ENCODE data around the gene ARHGEF12. TPM values are rescaled to one million over a fixed set of nuclear protein-coding genes. Genes with fewer than 3 reads are reported as not detected.
A peak's percentile ranks its signal among the peaks of the same experiment; 100 is the strongest.

ARHGEF12 gene
- polyA plus RNA-seq (2013, experiment 1 of 2) = 12.6 TPM
- 12.6 TPM for polyA plus RNA-seq (2013, experiment 2 of 2)

GRCh38 chr11:120335908-120336640 is at the start of gene ARHGEF12:
TSS of gene ARHGEF12 (plus strand) at chr11:120336413. CDS start at chr11:120337244, 831 bp downstream.
- peak within 1 kb of the TSS; percentile 58 for H3K4me3 ChIP-seq (ENCODE audit: low read length)
- peak within 1 kb of the TSS; percentile 76 for H2BK120ac ChIP-seq (ENCODE audit: low read depth, low read length)
- H3K23ac ChIP-seq (ENCODE audit: low read length) = peak within 1 kb of the TSS; percentile 9
- peak within 1 kb of the TSS; percentile 97 for H4K8ac ChIP-seq (ENCODE audit: low read depth, low read length)
- peak within 1 kb of the TSS; percentile 96 for H3K27ac ChIP-seq (ENCODE audit: low read depth, low read length)
- H3K4ac ChIP-seq (ENCODE audit: low read depth, low read length) = peak within 1 kb of the TSS; percentile 97
- peak within 1 kb of the TSS; percentile 68 for H3K9ac ChIP-seq (ENCODE audit: low read length)
- H3K79me2 ChIP-seq (ENCODE audit: control insufficient read depth, insufficient read depth, low read length) = peaks cover 24% of the 10 kb centered on the region
- no CpG with 5 or more reads among the region's 92 CpGs for WGBS (ENCODE audit: extremely low coverage, insufficient coverage, low lambda C conversion rate)
- peaks cover 6% of the 10 kb centered on the region for H3K4me1 ChIP-seq (ENCODE audit: control insufficient read depth, low read depth, low read length)
- no peak within 1 kb of the TSS for H2BK5ac ChIP-seq (ENCODE audit: low read length)
- peak; percentile 98 for DNase-seq
- H2AK5ac ChIP-seq (ENCODE audit: low read length) = no peak within 1 kb of the TSS
- H4K5ac ChIP-seq (ENCODE audit: low read length) = no peak within 1 kb of the TSS
- no peaks in the 10 kb centered on the region for H3K36me3 ChIP-seq (ENCODE audit: control insufficient read depth, insufficient read depth, low read length)
- peak within 1 kb of the TSS; percentile 79 for H3K4me2 ChIP-seq (ENCODE audit: low read length)
- no peaks in the 10 kb centered on the region for H3K27me3 ChIP-seq (ENCODE audit: insufficient read depth, low read length, poor library complexity)
- peak within 1 kb of the TSS; percentile 99 for H3K18ac ChIP-seq (ENCODE audit: low read length)
- peak within 1 kb of the TSS; percentile 92 for H3K56ac ChIP-seq (ENCODE audit: low read length)
- H3K79me1 ChIP-seq (ENCODE audit: low read length) = peaks cover 8% of the 10 kb centered on the region
- H2BK15ac ChIP-seq (replicated peaks; ENCODE audit: low read depth) = no peak within 1 kb of the TSS

- H4K5ac ChIP-seq (ENCODE audit: low read length) = no peak overlapping the region
- no peaks in the 10 kb centered on the region for H3K27me3 ChIP-seq (ENCODE audit: insufficient read depth, low read length, poor library complexity)
- DNase-seq = no peak
- H2AK5ac ChIP-seq (ENCODE audit: low read length) = no peak overlapping the region
- H3K4me1 ChIP-seq (ENCODE audit: control insufficient read depth, low read depth, low read length) = no peaks in the 10 kb centered on the region
- H3K9ac ChIP-seq (ENCODE audit: low read length) = no peak overlapping the region
- no peak overlapping the region for H3K23ac ChIP-seq (ENCODE audit: low read length)
- H3K4me3 ChIP-seq (ENCODE audit: low read length) = no peak overlapping the region
- H2BK5ac ChIP-seq (ENCODE audit: low read length) = no peak overlapping the region
- WGBS (ENCODE audit: extremely low coverage, insufficient coverage, low lambda C conversion rate) = no CpG with 5 or more reads among the region's 2 CpGs
- no peaks in the 10 kb centered on the region for H3K79me2 ChIP-seq (ENCODE audit: control insufficient read depth, insufficient read depth, low read length)
- H3K56ac ChIP-seq (ENCODE audit: low read length) = no peak overlapping the region
- H2BK120ac ChIP-seq (ENCODE audit: low read depth, low read length) = no peak overlapping the region
- H3K18ac ChIP-seq (ENCODE audit: low read length) = no peak overlapping the region
- H3K27ac ChIP-seq (ENCODE audit: low read depth, low read length) = no peak overlapping the region
- no peaks in the 10 kb centered on the region for H3K79me1 ChIP-seq (ENCODE audit: low read length)
- H4K8ac ChIP-seq (ENCODE audit: low read depth, low read length) = no peak overlapping the region
- no peaks in the 10 kb centered on the region for H3K36me3 ChIP-seq (ENCODE audit: control insufficient read depth, insufficient read depth, low read length)
- no peak overlapping the region for H3K4me2 ChIP-seq (ENCODE audit: low read length)
- no peak overlapping the region for H2BK15ac ChIP-seq (replicated peaks; ENCODE audit: low read depth)
- H3K4ac ChIP-seq (ENCODE audit: low read depth, low read length) = no peak overlapping the region
Observed at GRCh38 chr11:120288021-120288420, 48.2 kb upstream of the ARHGEF12 start.

- WGBS (ENCODE audit: extremely low coverage, insufficient coverage, low lambda C conversion rate) = no CpG with 5 or more reads among the region's 9 CpGs
- H3K18ac ChIP-seq (ENCODE audit: low read length) = no peak overlapping the region
- H4K5ac ChIP-seq (ENCODE audit: low read length) = no peak overlapping the region
- H3K23ac ChIP-seq (ENCODE audit: low read length) = no peak overlapping the region
- H3K27me3 ChIP-seq (ENCODE audit: insufficient read depth, low read length, poor library complexity) = no peaks in the 10 kb centered on the region
- H3K79me2 ChIP-seq (ENCODE audit: control insufficient read depth, insufficient read depth, low read length) = no peaks in the 10 kb centered on the region
- no peak overlapping the region for H2BK15ac ChIP-seq (replicated peaks; ENCODE audit: low read depth)
- no peak overlapping the region for H3K9ac ChIP-seq (ENCODE audit: low read length)
- no peak overlapping the region for H3K4me3 ChIP-seq (ENCODE audit: low read length)
- H3K4me2 ChIP-seq (ENCODE audit: low read length) = no peak overlapping the region
- H3K27ac ChIP-seq (ENCODE audit: low read depth, low read length) = no peak overlapping the region
- no peak overlapping the region for H2BK120ac ChIP-seq (ENCODE audit: low read depth, low read length)
- H3K79me1 ChIP-seq (ENCODE audit: low read length) = no peaks in the 10 kb centered on the region
- H3K36me3 ChIP-seq (ENCODE audit: control insufficient read depth, insufficient read depth, low read length) = no peaks in the 10 kb centered on the region
- no peak overlapping the region for H2AK5ac ChIP-seq (ENCODE audit: low read length)
- H2BK5ac ChIP-seq (ENCODE audit: low read length) = no peak overlapping the region
- H3K56ac ChIP-seq (ENCODE audit: low read length) = no peak overlapping the region
- no peaks in the 10 kb centered on the region for H3K4me1 ChIP-seq (ENCODE audit: control insufficient read depth, low read depth, low read length)
- DNase-seq = no peak
- no peak overlapping the region for H3K4ac ChIP-seq (ENCODE audit: low read depth, low read length)
- H4K8ac ChIP-seq (ENCODE audit: low read depth, low read length) = no peak overlapping the region
Observed at GRCh38 chr11:120289426-120289825, 46.8 kb upstream of the ARHGEF12 start.

- Histone ChIP-seq H3K4ac (ENCODE audit: low read depth, low read length) (no peak overlapping the region), H3K4me2 (ENCODE audit: low read length) (no peak overlapping the region), H3K56ac (ENCODE audit: low read length) (no peak overlapping the region), H3K79me2 (ENCODE audit: control insufficient read depth, insufficient read depth, low read length) (no peaks in the 10 kb centered on the region), H3K4me1 (ENCODE audit: control insufficient read depth, low read depth, low read length) (no peaks in the 10 kb centered on the region), H3K27me3 (ENCODE audit: insufficient read depth, low read length, poor library complexity) (no peaks in the 10 kb centered on the region), H2BK5ac (ENCODE audit: low read length) (no peak overlapping the region), H3K23ac (ENCODE audit: low read length) (no peak overlapping the region), H2AK5ac (ENCODE audit: low read length) (no peak overlapping the region), H3K18ac (ENCODE audit: low read length) (no peak overlapping the region), H2BK120ac (ENCODE audit: low read depth, low read length) (no peak overlapping the region), H3K4me3 (ENCODE audit: low read length) (no peak overlapping the region), H3K36me3 (ENCODE audit: control insufficient read depth, insufficient read depth, low read length) (no peaks in the 10 kb centered on the region), H3K79me1 (ENCODE audit: low read length) (no peaks in the 10 kb centered on the region), H4K5ac (ENCODE audit: low read length) (no peak overlapping the region), H2BK15ac (replicated peaks; ENCODE audit: low read depth) (no peak overlapping the region), H4K8ac (ENCODE audit: low read depth, low read length) (no peak overlapping the region), H3K9ac (ENCODE audit: low read length) (no peak overlapping the region), H3K27ac (ENCODE audit: low read depth, low read length) (no peak overlapping the region)
- no peak for DNase-seq
- no CpG with 5 or more reads among the region's 3 CpGs for WGBS (ENCODE audit: extremely low coverage, insufficient coverage, low lambda C conversion rate)
Observed at GRCh38 chr11:120290956-120291355, 45.3 kb upstream of the ARHGEF12 start.

GRCh38 chr11:120293038-120293800 is 43.0 kb upstream of the ARHGEF12 start:
- H3K56ac ChIP-seq (ENCODE audit: low read length) = no peak overlapping the region
- H3K4ac ChIP-seq (ENCODE audit: low read depth, low read length) = no peak overlapping the region
- no peak overlapping the region for H3K9ac ChIP-seq (ENCODE audit: low read length)
- DNase-seq = no peak
- H4K5ac ChIP-seq (ENCODE audit: low read length) = no peak overlapping the region
- H3K23ac ChIP-seq (ENCODE audit: low read length) = no peak overlapping the region
- no peak overlapping the region for H2BK5ac ChIP-seq (ENCODE audit: low read length)
- H2BK15ac ChIP-seq (replicated peaks; ENCODE audit: low read depth) = no peak overlapping the region
- no peaks in the 10 kb centered on the region for H3K4me1 ChIP-seq (ENCODE audit: control insufficient read depth, low read depth, low read length)
- no peaks in the 10 kb centered on the region for H3K79me2 ChIP-seq (ENCODE audit: control insufficient read depth, insufficient read depth, low read length)
- no peak overlapping the region for H4K8ac ChIP-seq (ENCODE audit: low read depth, low read length)
- H3K79me1 ChIP-seq (ENCODE audit: low read length) = no peaks in the 10 kb centered on the region
- no peak overlapping the region for H3K27ac ChIP-seq (ENCODE audit: low read depth, low read length)
- no peaks in the 10 kb centered on the region for H3K36me3 ChIP-seq (ENCODE audit: control insufficient read depth, insufficient read depth, low read length)
- WGBS (ENCODE audit: extremely low coverage, insufficient coverage, low lambda C conversion rate) = no CpG with 5 or more reads among the region's 5 CpGs
- no peak overlapping the region for H2BK120ac ChIP-seq (ENCODE audit: low read depth, low read length)
- no peak overlapping the region for H3K18ac ChIP-seq (ENCODE audit: low read length)
- H2AK5ac ChIP-seq (ENCODE audit: low read length) = no peak overlapping the region
- H3K27me3 ChIP-seq (ENCODE audit: insufficient read depth, low read length, poor library complexity) = no peaks in the 10 kb centered on the region
- no peak overlapping the region for H3K4me2 ChIP-seq (ENCODE audit: low read length)
- no peak overlapping the region for H3K4me3 ChIP-seq (ENCODE audit: low read length)

Measured in mesendoderm (in vitro differentiated cells).